GM11168 (cell line): ENCODE data around the gene DNAJB13.
"Not testable (repeated sequence)": the region's sequence is repeated elsewhere in the genome, so short reads cannot be mapped to it uniquely, and the experiment has no call there.

Experiments used
- in situ Hi-C: fragments of 300-500 bp; cut with MboI; formaldehyde crosslinking; loops from one replicate; pipeline ENCODE4 v1.12.0; 2022; ENCODE audit warnings: low sequenced_read_pairs; ENCODE audit not compliant: unreplicated experiment

Gene DNAJB13

DNA sequence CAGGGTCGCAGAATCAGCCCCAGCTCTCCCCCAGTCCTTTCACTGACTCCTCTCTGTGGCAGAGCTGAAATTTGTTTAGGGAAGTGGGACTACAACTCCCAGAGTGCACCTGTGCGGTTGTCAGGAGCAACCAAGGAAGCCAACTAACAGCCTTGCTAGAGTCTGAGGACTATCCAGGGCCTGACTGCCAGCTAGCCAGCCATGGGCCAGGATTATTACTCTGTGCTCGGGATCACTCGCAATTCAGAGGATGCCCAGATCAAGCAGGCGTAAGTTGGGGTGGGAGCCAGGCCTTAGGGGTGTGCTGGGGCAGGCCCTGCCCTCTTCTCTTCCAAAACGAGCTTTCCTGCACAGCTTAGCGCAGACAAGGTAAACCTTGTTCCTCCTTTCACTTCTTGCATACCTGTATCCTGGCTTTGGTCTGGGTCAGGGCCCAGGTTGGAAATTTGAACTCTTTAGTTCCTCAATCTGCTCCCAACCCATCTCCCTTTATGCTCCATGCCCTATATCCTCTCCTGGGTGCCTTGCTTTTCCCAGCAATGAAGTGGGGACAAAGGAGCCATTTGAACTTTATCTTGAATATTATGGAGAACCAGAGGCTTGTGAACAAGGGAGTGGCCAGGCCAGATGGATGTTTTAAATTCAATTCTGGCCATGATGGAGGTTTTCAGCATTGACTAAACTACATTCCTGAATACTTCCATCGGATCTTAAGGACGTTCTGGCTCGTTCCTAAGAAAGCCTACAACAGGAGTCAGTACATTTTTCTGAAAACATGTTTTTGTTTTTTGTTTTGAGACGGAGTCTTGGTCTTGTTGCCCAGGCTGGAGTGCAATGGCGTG is at the start of gene DNAJB13:
DNAJB13 (plus strand) TSS at position 158 of the 842 bp plus-strand sequence; CDS start at position 202, 44 bp downstream.
- in situ Hi-C loops = no loop called here

- in situ Hi-C loops = no loop called here
Observed at GRCh38 chr11:73902303-73902702, 48.5 kb upstream of the DNAJB13 start.

DNA sequence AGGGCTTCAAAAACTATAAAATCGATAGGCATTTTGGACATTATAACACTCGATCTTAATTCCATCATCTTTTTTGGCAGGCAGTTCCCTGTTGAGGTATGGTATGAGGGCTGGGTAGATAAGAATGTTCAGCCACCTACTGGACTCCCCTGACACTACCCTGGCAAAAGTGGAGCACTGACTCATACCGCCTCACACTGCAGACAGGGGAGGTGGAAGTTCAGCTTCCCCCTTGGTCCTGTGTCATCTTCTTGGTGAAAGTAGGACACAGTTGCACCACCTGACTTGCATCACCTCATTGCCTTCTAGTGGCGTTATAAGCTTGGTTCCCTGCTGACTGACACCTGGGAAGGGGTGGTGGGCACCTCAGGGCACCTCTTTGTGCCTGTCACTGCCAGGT is 43.6 kb upstream of the DNAJB13 start:
- in situ Hi-C loops = no loop called here

DNA sequence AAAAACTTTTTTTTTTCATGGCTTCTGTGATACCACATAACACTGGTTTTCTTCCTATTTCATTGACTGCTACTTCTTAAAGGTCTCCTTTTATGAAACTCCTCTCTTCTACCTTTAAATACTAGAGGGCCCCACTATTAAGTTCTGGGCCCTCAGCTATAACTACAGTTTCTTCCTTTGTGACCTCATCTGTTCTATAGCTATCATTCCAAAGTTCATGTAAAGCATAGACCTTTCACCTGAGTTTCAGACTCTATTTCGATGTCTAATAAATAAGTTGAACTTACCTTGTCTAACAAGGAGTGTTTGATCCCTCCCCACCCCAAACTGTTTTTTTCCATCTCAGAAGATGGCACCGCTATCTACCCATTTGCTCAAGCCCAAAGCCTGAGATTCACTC is 38.8 kb upstream of the DNAJB13 start:
- in situ Hi-C loops = no loop called here

- in situ Hi-C loops = no loop called here
Observed at GRCh38 chr11:73913472-73913871, 37.4 kb upstream of the DNAJB13 start.

- in situ Hi-C loops = no loop called here
Observed at GRCh38 chr11:73914284-73914683, 36.5 kb upstream of the DNAJB13 start.

GRCh38 chr11:73916435-73916834 is 34.4 kb upstream of the DNAJB13 start:
- in situ Hi-C loops = no loop called here

GRCh38 chr11:73921180-73921579 is 29.6 kb upstream of the DNAJB13 start:
- in situ Hi-C loops = no loop called here

- in situ Hi-C loops = no loop called here
Observed at GRCh38 chr11:73929388-73929787, 21.4 kb upstream of the DNAJB13 start.

DNA sequence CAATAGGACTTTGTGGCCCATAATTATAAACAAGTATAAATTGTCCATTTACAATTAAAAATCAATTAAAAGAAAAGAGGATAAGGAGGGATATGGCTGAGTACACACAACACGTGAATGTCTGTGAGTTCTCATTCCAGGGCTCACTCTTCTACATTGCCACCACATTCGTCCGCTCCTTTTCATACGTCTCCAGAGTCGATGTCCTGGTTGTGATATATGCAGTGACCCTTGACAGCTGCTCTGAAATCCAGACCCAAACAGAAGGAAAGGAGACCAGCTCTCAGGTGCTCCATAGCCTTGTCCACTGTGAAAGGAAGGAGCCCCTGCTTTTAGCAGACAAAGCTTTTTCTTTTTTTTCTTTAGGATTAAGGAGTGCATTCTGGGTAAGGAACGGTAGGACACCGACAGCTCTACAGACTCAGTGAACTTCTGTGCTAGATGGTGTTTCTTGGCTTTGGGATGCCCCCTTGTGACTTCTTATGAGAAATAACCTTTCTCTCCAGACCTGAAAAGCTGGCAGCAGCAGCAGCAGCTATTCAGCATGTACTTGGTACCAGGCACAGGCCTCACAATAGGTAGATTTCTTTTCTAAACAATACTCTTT is 19.7 kb upstream of the DNAJB13 start:
- in situ Hi-C loops = no loop called here

GRCh38 chr11:73931951-73932350 is 18.9 kb upstream of the DNAJB13 start:
- in situ Hi-C loops = no loop called here

DNA sequence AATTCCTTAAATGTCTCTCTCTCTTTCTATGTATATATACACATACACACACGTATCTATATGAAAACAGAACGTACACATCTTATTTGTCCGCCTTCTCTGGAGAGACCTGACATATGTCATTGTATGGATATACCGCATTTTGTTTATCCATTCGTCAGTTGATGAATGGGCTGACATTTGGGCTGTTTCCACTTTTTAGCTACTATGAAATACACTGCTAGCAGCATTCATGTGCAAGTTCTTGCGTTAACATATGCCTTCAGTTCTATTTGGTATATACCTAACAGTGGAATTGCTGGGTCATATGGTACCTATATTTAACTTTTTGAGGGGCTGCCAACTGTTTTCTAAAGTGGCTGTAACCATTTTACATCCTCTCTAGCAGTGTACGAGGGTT is 18.0 kb upstream of the DNAJB13 start:
- in situ Hi-C loops = no loop called here

- in situ Hi-C loops = not testable (repeated sequence)
Observed at GRCh38 chr11:73936047-73936446, 14.8 kb upstream of the DNAJB13 start.

GRCh38 chr11:73939096-73939495 is 11.7 kb upstream of the DNAJB13 start:
- in situ Hi-C loops = no loop called here

- in situ Hi-C loops = no loop called here
Observed at GRCh38 chr11:73940801-73941570, 9.8 kb upstream of the DNAJB13 start.

GRCh38 chr11:73942010-73942409 is 8.8 kb upstream of the DNAJB13 start:
- in situ Hi-C loops = no loop called here

- in situ Hi-C loops = no loop called here
Observed at GRCh38 chr11:73944085-73944484, 6.7 kb upstream of the DNAJB13 start.

- in situ Hi-C loops = no loop called here
Observed at GRCh38 chr11:73944901-73945300, 5.9 kb upstream of the DNAJB13 start.

GRCh38 chr11:73945396-73945795 is 5.4 kb upstream of the DNAJB13 start:
- in situ Hi-C loops = no loop called here

DNA sequence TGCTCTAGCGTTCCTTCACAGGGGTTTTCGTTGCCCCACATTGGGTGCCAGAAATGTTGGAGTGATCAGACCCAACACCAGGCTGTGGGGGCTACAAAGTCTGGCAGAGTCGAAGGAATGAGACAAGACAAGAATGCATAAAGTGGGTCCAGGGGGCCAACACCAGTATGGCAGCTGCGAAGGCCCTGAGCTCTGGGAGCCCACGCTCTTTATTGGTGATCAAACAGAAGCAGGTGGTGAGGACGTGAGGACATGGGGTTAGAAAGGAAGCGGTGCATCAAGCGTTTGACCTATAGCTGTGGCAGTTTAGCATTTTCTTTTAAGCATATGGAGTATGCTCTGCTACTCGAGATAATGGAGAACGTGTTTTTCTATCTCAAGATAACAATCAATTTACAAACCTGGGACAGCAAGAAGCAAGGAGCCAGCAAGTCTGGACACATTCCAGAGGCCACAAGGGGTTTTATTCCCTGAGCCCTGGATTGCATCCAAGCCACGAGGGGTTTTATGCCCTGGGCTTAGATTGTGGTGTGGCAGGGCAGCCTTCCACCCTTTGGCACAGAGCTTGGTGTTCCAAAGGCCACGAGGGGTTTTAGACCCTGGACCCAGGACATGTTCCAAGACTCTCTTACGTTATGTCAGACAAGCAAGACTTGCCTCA is 3.9 kb upstream of the DNAJB13 start:
- in situ Hi-C loops = no loop called here

DNA sequence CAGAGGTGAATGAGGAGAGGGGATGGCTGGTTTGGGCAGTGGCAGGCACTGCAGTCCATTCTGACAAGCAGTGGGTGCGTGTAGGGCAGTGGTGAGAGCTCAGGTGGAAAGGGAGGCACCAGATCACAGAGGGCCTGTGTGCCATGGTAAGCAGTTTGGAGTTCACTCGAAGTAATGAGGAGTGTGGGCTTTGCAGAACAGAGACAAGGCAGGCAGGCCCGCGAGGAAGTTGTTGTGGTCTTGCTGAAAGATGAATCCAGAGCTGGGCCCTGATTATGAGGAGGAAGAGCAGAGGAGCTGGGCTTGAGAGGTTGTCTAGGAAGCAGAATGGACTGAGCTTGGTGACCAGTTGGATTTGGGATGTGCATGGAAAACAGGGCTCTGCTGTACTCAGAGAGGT is 1.6 kb upstream of the DNAJB13 start:
- in situ Hi-C loops = no loop called here
